K562 (cell line): ENCODE data around the gene KCNJ5. TPM values are rescaled to one million over a fixed set of nuclear protein-coding genes. Genes with fewer than 3 reads are reported as not detected.

ENCODE experiments used
- ATAC-seq: fragments of 200-7000 bp; cut with Tn5 transposase; 3 replicates; pipeline ENCODE4 v1.9.1; 2020; ENCODE audit warnings: moderate library complexity
- BruUV-seq: library from RNA; stranded (reverse); fragments of 400-500 nt; replicated peaks from 2 replicates; lab custom pipeline; 2021; lab: Mats Ljungman, UMichigan
- CTCF ChIA-PET: fragments of 300-600 bp; formaldehyde crosslinking; extraction: SDS; loops from one replicate; lab custom pipeline; 2021; ENCODE audit warnings: low intra/inter-chr PET ratio; lab: Yijun Ruan, JAX
- POLR2A ChIA-PET: fragments of 300-600, 350-650 bp; sonication (Branson Sonifier 250); formaldehyde crosslinking; extraction: SDS; loops from one replicate; lab custom pipeline; 2021; ENCODE audit warnings: antibody characterized with exemption, inconsistent platforms; lab: Yijun Ruan, JAX
- DNase-seq, 4 experiments: peaks; one replicate each; pipeline versions ENCODE4 v3.0.0 to v3.0.0-alpha.2; 2011 to 2018; ENCODE audit warnings: low spot score in 3 of 4, mixed read lengths in 3 of 4; ENCODE audit errors: extremely low read depth in 1 of 4
- FAIRE-seq: peaks from 2 replicates; lab custom pipeline; 2011; peaks lifted over from hg19 to GRCh38; lab: Jason Lieb, UNC
- H2AFZ ChIP-seq: 2 replicates; pipeline ENCODE4 v1.6.0; 2011; ENCODE audit warnings: low read depth, low read length, control low read depth, inconsistent platforms
- H3K27ac ChIP-seq: fragments of 200-600 bp; 3 replicates; pipeline ENCODE4 v1.8.0; 2011; ENCODE audit warnings: low read depth, mild to moderate bottlenecking, control low read depth, inconsistent platforms, low read length, moderate library complexity, mixed read lengths; ENCODE audit errors: extremely low read depth
- H3K27me3 ChIP-seq, 2 experiments: fragments of 300-600 bp in 1 of 2; 2 replicates in 1 of 2; 3 replicates in 1 of 2; pipeline versions ENCODE4 v1.6.0 to v1.8.0; 2011; ENCODE audit warnings: inconsistent platforms in 2 of 2, low read length in 2 of 2, mild to moderate bottlenecking in 1 of 2, mixed read lengths in 1 of 2, moderate library complexity in 1 of 2; ENCODE audit not compliant: control insufficient read depth in 2 of 2, insufficient read depth in 2 of 2
- H3K36me3 ChIP-seq: fragments of 300-600 bp; 3 replicates; pipeline ENCODE4 v1.8.0; 2011; ENCODE audit warnings: mild to moderate bottlenecking, low read length, inconsistent platforms; ENCODE audit not compliant: control insufficient read depth, insufficient read depth
- H3K4me1 ChIP-seq, 2 experiments: fragments of 200-600 bp in 1 of 2; replicated peaks in 1 of 2; 2 replicates in 1 of 2; 3 replicates in 1 of 2; pipeline versions ENCODE4 v1.5.1 to v1.8.0; 2011; ENCODE audit warnings: inconsistent platforms in 2 of 2, low read length in 2 of 2, mild to moderate bottlenecking in 1 of 2, mixed read lengths in 1 of 2, moderate library complexity in 1 of 2; ENCODE audit not compliant: control insufficient read depth in 2 of 2, insufficient read depth in 2 of 2
- H3K4me2 ChIP-seq: 2 replicates; pipeline ENCODE4 v1.6.1; 2011; ENCODE audit warnings: low read length, control low read depth, inconsistent platforms, mixed read lengths; ENCODE audit not compliant: insufficient read depth
- H3K4me3 ChIP-seq: fragments of 200-600 bp; sonication (generic), shearing (Covaris generic); 2 replicates; pipeline ENCODE4 v1.5.1; 2016; ENCODE audit warnings: control low read depth, inconsistent platforms
- H3K79me2 ChIP-seq: fragments of 200-600 bp; 3 replicates; pipeline ENCODE4 v1.8.0; 2011; ENCODE audit warnings: low read length, inconsistent platforms; ENCODE audit not compliant: control insufficient read depth, insufficient read depth
- H3K9ac ChIP-seq, 2 experiments: 2 replicates each; pipeline versions ENCODE4 v1.6.0 to v1.6.1; 2011; ENCODE audit warnings: low read depth in 2 of 2, low read length in 2 of 2, control low read depth in 1 of 2, inconsistent platforms in 1 of 2, mild to moderate bottlenecking in 1 of 2, mixed read lengths in 1 of 2; ENCODE audit not compliant: insufficient read depth in 1 of 2
- H3K9me1 ChIP-seq: one replicate; pipeline ENCODE4 v1.6.0; 2011; ENCODE audit warnings: inconsistent platforms, mild to moderate bottlenecking, low read length, moderate library complexity; ENCODE audit not compliant: control insufficient read depth, insufficient read depth
- H3K9me3 ChIP-seq: replicated peaks from 2 replicates; pipeline ENCODE4 v1.5.1; 2011; ENCODE audit warnings: low read depth, low read length, inconsistent platforms; ENCODE audit not compliant: control insufficient read depth, insufficient read depth
- H4K20me1 ChIP-seq: replicated peaks from 2 replicates; pipeline ENCODE4 v1.6.1; 2011; ENCODE audit warnings: low read length, inconsistent platforms, mixed read lengths; ENCODE audit not compliant: control insufficient read depth, insufficient read depth
- BACH1 ChIP-seq: fragments of 200-800 bp; sonication (Bioruptor generic); IDR thresholded peaks from 2 replicates; pipeline ENCODE4 v1.6.1; 2016; ENCODE audit warnings: missing genetic modification characterization, missing compliant biosample characterization
- BRD4 ChIP-seq: fragments of 200-600 bp; sonication (generic); IDR thresholded peaks from 2 replicates; pipeline ENCODE4 v1.6.1; 2017; ENCODE audit warnings: inconsistent platforms
- DDX20 ChIP-seq: fragments of 450-650 bp; IDR thresholded peaks from 2 replicates; pipeline ENCODE4 v1.6.1; 2016; ENCODE audit warnings: missing genetic modification characterization, low read depth, mild to moderate bottlenecking, missing compliant biosample characterization, moderate library complexity
- KLF10 ChIP-seq: fragments of 250-450 bp; sonication (Bioruptor Pico); IDR thresholded peaks from 2 replicates; pipeline ENCODE4 v1.6.1; 2021; ENCODE audit warnings: matching md5 sums
- SRSF7 ChIP-seq: fragments of 200-400 bp; formaldehyde crosslinking; optimal IDR thresholded peaks from 2 replicates; pipeline ENCODE3; 2017; ENCODE audit warnings: mild to moderate bottlenecking, low read depth, low read length
- ZNF174 ChIP-seq: fragments of 250-450 bp; sonication (Bioruptor Pico); IDR thresholded peaks from 2 replicates; pipeline ENCODE4 v1.4.0; 2020; ENCODE audit warnings: mild to moderate bottlenecking
- ZNF444 ChIP-seq: fragments of 250-450 bp; sonication (Bioruptor Pico); IDR thresholded peaks from 2 replicates; pipeline ENCODE4 v1.4.0; 2020; ENCODE audit warnings: mild to moderate bottlenecking, moderate library complexity
- ZNF707 ChIP-seq: fragments of 250-450 bp; sonication (Bioruptor Pico); conservative IDR thresholded peaks from 2 replicates; pipeline ENCODE4 v1.8.0; 2022; ENCODE audit warnings: inconsistent platforms, mild to moderate bottlenecking, moderate library complexity
- ZSCAN29 ChIP-seq: fragments of 450-650 bp; IDR thresholded peaks from 2 replicates; pipeline ENCODE4 v1.6.1; 2017
- ZZZ3 ChIP-seq: fragments of 450-650 bp; IDR thresholded peaks from 2 replicates; pipeline ENCODE4 v1.6.1; 2016; ENCODE audit warnings: antibody characterized with exemption, mild to moderate bottlenecking, moderate library complexity
- WGBS: fragments of 100-300 bp; shearing (Covaris generic); methylation state at CpG from one replicate; pipeline ENCODE4 v1.1.6; 2016; ENCODE audit warnings: low coverage, mixed read lengths; ENCODE audit not compliant: insufficient coverage; ENCODE audit errors: missing lambda C conversion rate; 5-methylcytosine and 5-hydroxymethylcytosine counted together
- in situ Hi-C: fragments of 300-500 bp; cut with MboI; formaldehyde crosslinking; loops from 4 replicates; pipeline ENCODE4 v1.15.0; 2018; ENCODE audit warnings: inconsistent platforms, mixed read lengths
- intact Hi-C: fragments of 100-400 bp; cut with micrococcal nuclease; formaldehyde crosslinking; loops from 2 replicates; pipeline ENCODE4 v1.14.2; 2022
- polyA plus RNA-seq, 8 experiments: library from polyadenylated mRNA; depleted of rRNA in 4 of 8; stranded (reverse) in 5 of 8; unstranded in 3 of 8; fragments of >200 nt; fragmentation: Nextera tagmentation in 2 of 8; fragmentation: Illumina TruSeq in 1 of 8; extraction: Ambion mirVana in 2 of 8; extraction: Trizol in 1 of 8; gene quantifications; 2 replicates each; pipeline versions ENCODE4 v1.2.1 to v1.2.3, GENCODE V29; 2011 to 2014; ENCODE audit warnings: inconsistent platforms in 1 of 8, missing spikeins in 1 of 8
- total RNA-seq, 7 experiments: library from RNA; depleted of rRNA in 6 of 7; stranded (reverse); fragments of >200 nt in 6 of 7; fragmentation: Illumina TruSeq in 2 of 7; extraction: Trizol in 2 of 7; gene quantifications; 2 replicates each; pipeline versions ENCODE4 v1.2.1 to v1.2.3, GENCODE V29; 2011 to 2021; ENCODE audit warnings: low replicate concordance in 1 of 7
- TF ChIP-seq, protein P1 (sequence below): fragments of 250-450 bp; sonication (Bioruptor Pico); IDR thresholded peaks from 2 replicates; pipeline ENCODE4 v1.5.0; 2020; ENCODE audit warnings: mild to moderate bottlenecking
- TF ChIP-seq, protein P2 (sequence below): fragments of 450-650 bp; formaldehyde crosslinking; IDR thresholded peaks from 2 replicates; pipeline ENCODE4 v1.4.0; 2022; ENCODE audit warnings: mild to moderate bottlenecking, moderate library complexity
- TF ChIP-seq, protein P3 (sequence below): IDR thresholded peaks from 2 replicates; pipeline ENCODE4 v1.6.1; 2011; ENCODE audit not compliant: insufficient read length; ENCODE audit errors: extremely low read depth
- TF ChIP-seq, protein P4 (sequence below): sonication (generic); IDR thresholded peaks from 2 replicates; pipeline ENCODE4 v1.6.1; 2016
- TF ChIP-seq, protein P5 (sequence below): fragments of 450-650 bp; formaldehyde crosslinking; conservative IDR thresholded peaks from 2 replicates; pipeline ENCODE4 v1.4.0; 2022; ENCODE audit warnings: mild to moderate bottlenecking, missing genetic modification characterization
- TF ChIP-seq, protein P6 (sequence below): fragments of 250-450 bp; sonication (Bioruptor Pico); IDR thresholded peaks from 2 replicates; pipeline ENCODE4 v1.5.0; 2022; ENCODE audit warnings: mild to moderate bottlenecking

KCNJ5 gene
- total and polyA plus RNA-seq, 9 of the 15 experiments (the other 6 are each of a cell fraction or from before 2014, with no cell fraction given): 0.04 TPM; not detected in 8

DNA sequence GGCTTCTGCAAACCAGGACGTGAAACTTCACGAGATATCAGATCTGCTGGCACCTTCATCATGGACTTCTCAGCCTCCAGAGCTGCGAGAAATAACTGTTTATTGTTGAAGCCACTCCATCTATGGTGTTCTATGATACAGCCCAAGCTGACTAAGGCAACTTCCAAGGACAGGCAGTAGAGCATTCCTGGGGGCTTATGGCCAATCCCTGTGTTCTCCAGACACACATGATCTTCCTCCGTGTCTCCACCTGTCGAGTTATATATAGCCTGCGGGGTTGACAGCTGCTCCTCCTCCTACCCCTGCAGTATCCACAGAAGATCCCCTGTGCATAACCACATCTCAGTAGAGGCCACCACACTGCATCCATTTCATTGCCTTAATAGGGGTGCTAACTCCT, 40.5 kb downstream of the KCNJ5 start:
- H3K9me3 ChIP-seq: no peaks in the 10 kb centered on the region
- 0% methylated on average over 6 of the region's 6 CpGs for WGBS
- ATAC-seq (no peak), FAIRE-seq (no peak), DNase-seq (no peak)
- H3K9ac ChIP-seq: no peak overlapping the region
- no peak overlapping the region for H3K27ac ChIP-seq
- H3K36me3 ChIP-seq: no peaks in the 10 kb centered on the region
- BruUV-seq: no TSS peak
- no peak overlapping the region for H3K4me2 ChIP-seq
- no peaks in the 10 kb centered on the region for H3K4me1 ChIP-seq
- ChIA-PET POLR2A (no interaction called here), CTCF (no interaction called here)
- in situ Hi-C loops (no loop called here), intact Hi-C loops (no loop called here)
- H3K79me2 ChIP-seq: no peaks in the 10 kb centered on the region
- no peak overlapping the region for H2AFZ ChIP-seq
- no peaks in the 10 kb centered on the region for H3K9me1 ChIP-seq
- no peak overlapping the region for H3K4me3 ChIP-seq
- H4K20me1 ChIP-seq: no peaks in the 10 kb centered on the region
- peaks cover 0 to 9% of the 10 kb centered on the region in 2 experiments; a peak in 3 of 5 replicates for H3K27me3 ChIP-seq
- TF ChIP-seq, protein P1, sequence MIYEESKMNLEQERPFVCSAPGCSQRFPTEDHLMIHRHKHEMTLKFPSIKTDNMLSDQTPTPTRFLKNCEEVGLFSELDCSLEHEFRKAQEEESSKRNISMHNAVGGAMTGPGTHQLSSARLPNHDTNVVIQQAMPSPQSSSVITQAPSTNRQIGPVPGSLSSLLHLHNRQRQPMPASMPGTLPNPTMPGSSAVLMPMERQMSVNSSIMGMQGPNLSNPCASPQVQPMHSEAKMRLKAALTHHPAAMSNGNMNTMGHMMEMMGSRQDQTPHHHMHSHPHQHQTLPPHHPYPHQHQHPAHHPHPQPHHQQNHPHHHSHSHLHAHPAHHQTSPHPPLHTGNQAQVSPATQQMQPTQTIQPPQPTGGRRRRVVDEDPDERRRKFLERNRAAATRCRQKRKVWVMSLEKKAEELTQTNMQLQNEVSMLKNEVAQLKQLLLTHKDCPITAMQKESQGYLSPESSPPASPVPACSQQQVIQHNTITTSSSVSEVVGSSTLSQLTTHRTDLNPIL (CRISPR knock-in tag): no peak
- TF ChIP-seq, protein P2, sequence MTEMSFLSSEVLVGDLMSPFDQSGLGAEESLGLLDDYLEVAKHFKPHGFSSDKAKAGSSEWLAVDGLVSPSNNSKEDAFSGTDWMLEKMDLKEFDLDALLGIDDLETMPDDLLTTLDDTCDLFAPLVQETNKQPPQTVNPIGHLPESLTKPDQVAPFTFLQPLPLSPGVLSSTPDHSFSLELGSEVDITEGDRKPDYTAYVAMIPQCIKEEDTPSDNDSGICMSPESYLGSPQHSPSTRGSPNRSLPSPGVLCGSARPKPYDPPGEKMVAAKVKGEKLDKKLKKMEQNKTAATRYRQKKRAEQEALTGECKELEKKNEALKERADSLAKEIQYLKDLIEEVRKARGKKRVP (CRISPR knock-in tag): no peak
- TF ChIP-seq, protein P3, sequence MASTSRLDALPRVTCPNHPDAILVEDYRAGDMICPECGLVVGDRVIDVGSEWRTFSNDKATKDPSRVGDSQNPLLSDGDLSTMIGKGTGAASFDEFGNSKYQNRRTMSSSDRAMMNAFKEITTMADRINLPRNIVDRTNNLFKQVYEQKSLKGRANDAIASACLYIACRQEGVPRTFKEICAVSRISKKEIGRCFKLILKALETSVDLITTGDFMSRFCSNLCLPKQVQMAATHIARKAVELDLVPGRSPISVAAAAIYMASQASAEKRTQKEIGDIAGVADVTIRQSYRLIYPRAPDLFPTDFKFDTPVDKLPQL: no peak
- TF ChIP-seq ZNF707 (CRISPR knock-in tag) (no peak), KLF10 (CRISPR knock-in tag) (no peak), ZNF444 (CRISPR knock-in tag) (no peak), SRSF7 (no peak), BRD4 (no peak), ZZZ3 (no peak), ZNF174 (no peak), DDX20 (tag) (no peak), ZSCAN29 (no peak), BACH1 (tag) (no peak)
- TF ChIP-seq, protein P4, sequence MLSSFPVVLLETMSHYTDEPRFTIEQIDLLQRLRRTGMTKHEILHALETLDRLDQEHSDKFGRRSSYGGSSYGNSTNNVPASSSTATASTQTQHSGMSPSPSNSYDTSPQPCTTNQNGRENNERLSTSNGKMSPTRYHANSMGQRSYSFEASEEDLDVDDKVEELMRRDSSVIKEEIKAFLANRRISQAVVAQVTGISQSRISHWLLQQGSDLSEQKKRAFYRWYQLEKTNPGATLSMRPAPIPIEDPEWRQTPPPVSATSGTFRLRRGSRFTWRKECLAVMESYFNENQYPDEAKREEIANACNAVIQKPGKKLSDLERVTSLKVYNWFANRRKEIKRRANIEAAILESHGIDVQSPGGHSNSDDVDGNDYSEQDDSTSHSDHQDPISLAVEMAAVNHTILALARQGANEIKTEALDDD: no peak
- TF ChIP-seq, protein P5, sequence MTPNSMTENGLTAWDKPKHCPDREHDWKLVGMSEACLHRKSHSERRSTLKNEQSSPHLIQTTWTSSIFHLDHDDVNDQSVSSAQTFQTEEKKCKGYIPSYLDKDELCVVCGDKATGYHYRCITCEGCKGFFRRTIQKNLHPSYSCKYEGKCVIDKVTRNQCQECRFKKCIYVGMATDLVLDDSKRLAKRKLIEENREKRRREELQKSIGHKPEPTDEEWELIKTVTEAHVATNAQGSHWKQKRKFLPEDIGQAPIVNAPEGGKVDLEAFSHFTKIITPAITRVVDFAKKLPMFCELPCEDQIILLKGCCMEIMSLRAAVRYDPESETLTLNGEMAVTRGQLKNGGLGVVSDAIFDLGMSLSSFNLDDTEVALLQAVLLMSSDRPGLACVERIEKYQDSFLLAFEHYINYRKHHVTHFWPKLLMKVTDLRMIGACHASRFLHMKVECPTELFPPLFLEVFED: no peak
- TF ChIP-seq, protein P6, sequence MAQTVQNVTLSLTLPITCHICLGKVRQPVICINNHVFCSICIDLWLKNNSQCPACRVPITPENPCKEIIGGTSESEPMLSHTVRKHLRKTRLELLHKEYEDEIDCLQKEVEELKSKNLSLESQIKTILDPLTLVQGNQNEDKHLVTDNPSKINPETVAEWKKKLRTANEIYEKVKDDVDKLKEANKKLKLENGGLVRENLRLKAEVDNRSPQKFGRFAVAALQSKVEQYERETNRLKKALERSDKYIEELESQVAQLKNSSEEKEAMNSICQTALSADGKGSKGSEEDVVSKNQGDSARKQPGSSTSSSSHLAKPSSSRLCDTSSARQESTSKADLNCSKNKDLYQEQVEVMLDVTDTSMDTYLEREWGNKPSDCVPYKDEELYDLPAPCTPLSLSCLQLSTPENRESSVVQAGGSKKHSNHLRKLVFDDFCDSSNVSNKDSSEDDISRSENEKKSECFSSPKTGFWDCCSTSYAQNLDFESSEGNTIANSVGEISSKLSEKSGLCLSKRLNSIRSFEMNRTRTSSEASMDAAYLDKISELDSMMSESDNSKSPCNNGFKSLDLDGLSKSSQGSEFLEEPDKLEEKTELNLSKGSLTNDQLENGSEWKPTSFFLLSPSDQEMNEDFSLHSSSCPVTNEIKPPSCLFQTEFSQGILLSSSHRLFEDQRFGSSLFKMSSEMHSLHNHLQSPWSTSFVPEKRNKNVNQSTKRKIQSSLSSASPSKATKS (CRISPR knock-in tag): no peak
